OCI-LY3 (cell line): ENCODE results near the gene SNTG2.

Experiments
- EZH2phosphoT487 ChIP-seq: fragments of 200-600 bp; shearing (Covaris generic); IDR thresholded peaks from 2 replicates; pipeline ENCODE4 v1.6.1; 2018; ENCODE audit warnings: antibody characterized with exemption, mixed run types, low read depth
- TF ChIP-seq, protein P1 (sequence below): fragments of 200-600, 300-600 bp; sonication (generic); IDR thresholded peaks from 2 replicates; pipeline ENCODE4 v1.5.1; 2014; ENCODE audit warnings: antibody characterized with exemption, low read length, low read depth

DNA sequence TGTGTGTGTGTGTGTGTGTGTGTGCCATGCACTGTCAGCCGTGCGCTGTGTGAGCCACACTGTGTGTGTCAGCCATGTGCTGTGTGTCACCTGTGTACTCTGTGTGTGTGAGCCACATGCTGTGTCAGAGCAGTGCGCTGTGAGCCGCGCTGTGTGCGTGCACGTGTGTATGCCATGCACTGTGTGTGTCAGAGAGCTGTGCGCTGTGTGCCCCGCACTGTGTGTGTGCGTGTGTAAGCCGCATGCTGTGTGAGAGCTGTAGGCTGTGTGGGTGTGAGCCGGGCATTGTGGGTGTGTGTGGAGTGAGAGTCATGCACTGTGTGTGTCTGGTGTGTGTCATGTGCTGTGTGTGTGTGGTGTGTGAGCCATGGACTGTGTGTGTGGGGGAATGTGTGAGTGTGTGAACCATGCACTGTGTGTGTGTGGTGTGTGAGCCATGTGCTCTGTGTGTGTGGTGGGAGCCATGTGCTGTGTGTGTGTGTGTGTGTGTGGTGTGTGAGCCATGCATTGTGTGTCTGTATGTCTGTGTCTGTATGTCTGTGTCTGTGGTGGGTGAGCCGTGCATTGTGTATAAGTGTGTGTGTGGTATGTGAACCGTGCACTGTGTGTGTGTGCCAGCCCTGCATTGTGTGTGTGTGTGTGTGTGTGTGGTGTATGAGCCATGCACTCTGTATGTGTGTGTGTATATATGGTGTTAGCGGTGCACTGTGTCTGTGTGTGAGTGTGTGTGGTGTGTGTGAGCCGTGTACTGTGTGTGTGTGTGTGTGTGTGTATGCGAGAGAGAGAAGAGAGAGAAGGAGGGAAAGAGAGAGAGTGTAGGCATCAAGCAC lies 356.3 kb downstream of the SNTG2 start:
- TF ChIP-seq, protein P1, sequence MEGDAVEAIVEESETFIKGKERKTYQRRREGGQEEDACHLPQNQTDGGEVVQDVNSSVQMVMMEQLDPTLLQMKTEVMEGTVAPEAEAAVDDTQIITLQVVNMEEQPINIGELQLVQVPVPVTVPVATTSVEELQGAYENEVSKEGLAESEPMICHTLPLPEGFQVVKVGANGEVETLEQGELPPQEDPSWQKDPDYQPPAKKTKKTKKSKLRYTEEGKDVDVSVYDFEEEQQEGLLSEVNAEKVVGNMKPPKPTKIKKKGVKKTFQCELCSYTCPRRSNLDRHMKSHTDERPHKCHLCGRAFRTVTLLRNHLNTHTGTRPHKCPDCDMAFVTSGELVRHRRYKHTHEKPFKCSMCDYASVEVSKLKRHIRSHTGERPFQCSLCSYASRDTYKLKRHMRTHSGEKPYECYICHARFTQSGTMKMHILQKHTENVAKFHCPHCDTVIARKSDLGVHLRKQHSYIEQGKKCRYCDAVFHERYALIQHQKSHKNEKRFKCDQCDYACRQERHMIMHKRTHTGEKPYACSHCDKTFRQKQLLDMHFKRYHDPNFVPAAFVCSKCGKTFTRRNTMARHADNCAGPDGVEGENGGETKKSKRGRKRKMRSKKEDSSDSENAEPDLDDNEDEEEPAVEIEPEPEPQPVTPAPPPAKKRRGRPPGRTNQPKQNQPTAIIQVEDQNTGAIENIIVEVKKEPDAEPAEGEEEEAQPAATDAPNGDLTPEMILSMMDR: no peak
- TF ChIP-seq EZH2phosphoT487: no peak
